Neural cell (in vitro differentiated cells): ENCODE measurements around the gene P3H3. TPM values are rescaled to one million over a fixed set of nuclear protein-coding genes. Genes with fewer than 3 reads are reported as not detected.
"Not testable (repeated sequence)": the region's sequence is repeated elsewhere in the genome, so short reads cannot be mapped to it uniquely, and the experiment has no call there.

Source experiments
- H2AFZ ChIP-seq: fragments of 200-600, 300-800 bp; sonication (generic), shearing (Covaris generic); 2 replicates; pipeline ENCODE4 v1.6.0; 2014; ENCODE audit warnings: low read depth, mild to moderate bottlenecking, antibody characterized with exemption, low read length, moderate library complexity
- H3F3A ChIP-seq: fragments of 200-600 bp; shearing (Covaris generic); 2 replicates; pipeline ENCODE4 v1.6.1; 2016; ENCODE audit warnings: mild to moderate bottlenecking, moderate library complexity, mixed read lengths, antibody characterized with exemption, low read length; ENCODE audit not compliant: insufficient read depth, poor library complexity, severe bottlenecking
- H3K27ac ChIP-seq: fragments of 200-600, 300-800 bp; sonication (generic), shearing (Covaris generic); 2 replicates; pipeline ENCODE4 v1.5.1; 2014; ENCODE audit warnings: mild to moderate bottlenecking, low read length, moderate library complexity
- H3K27me3 ChIP-seq: fragments of 300-800, 200-600 bp; sonication (generic), shearing (Covaris generic); 2 replicates; pipeline ENCODE4 v1.6.0; 2014; ENCODE audit warnings: mild to moderate bottlenecking, low read depth, low read length, moderate library complexity; ENCODE audit not compliant: insufficient read depth
- H3K36me3 ChIP-seq: fragments of 300-800, 200-600 bp; sonication (generic), shearing (Covaris generic); 2 replicates; pipeline ENCODE4 v1.5.1; 2014; ENCODE audit warnings: mild to moderate bottlenecking, antibody characterized with exemption, low read length, moderate library complexity; ENCODE audit not compliant: insufficient read depth
- H3K4me2 ChIP-seq: fragments of 300-800, 200-600 bp; sonication (generic), shearing (Covaris generic); 2 replicates; pipeline ENCODE4 v1.6.0; 2014; ENCODE audit warnings: mild to moderate bottlenecking, low read length
- H3K4me3 ChIP-seq: fragments of 300-800, 200-600 bp; sonication (generic), shearing (Covaris generic); 2 replicates; pipeline ENCODE4 v1.5.1; 2014; ENCODE audit warnings: mild to moderate bottlenecking, low read length, moderate library complexity
- H3K79me2 ChIP-seq: fragments of 200-600 bp; shearing (Covaris generic); replicated peaks from 2 replicates; pipeline ENCODE4 v1.6.0; 2014; ENCODE audit warnings: mild to moderate bottlenecking, low read length, moderate library complexity; ENCODE audit not compliant: insufficient read depth
- H3K9ac ChIP-seq: fragments of 300-800, 200-600 bp; sonication (generic), shearing (Covaris generic); 2 replicates; pipeline ENCODE4 v1.6.1; 2016; ENCODE audit warnings: mild to moderate bottlenecking, low read length, mixed read lengths
- H3K9me2 ChIP-seq: fragments of 200-600 bp; shearing (Covaris generic); 2 replicates; pipeline ENCODE4 v1.6.1; 2016; ENCODE audit warnings: mild to moderate bottlenecking, low read length, mixed read lengths; ENCODE audit not compliant: insufficient read depth
- H3K9me3 ChIP-seq: fragments of 200-600, 300-800 bp; sonication (generic), shearing (Covaris generic); 2 replicates; pipeline ENCODE4 v1.6.1; 2016; ENCODE audit warnings: mild to moderate bottlenecking, mixed run types, low read length, moderate library complexity, mixed read lengths
- H4K20me1 ChIP-seq: fragments of 200-600 bp; shearing (Covaris generic); 2 replicates; pipeline ENCODE4 v1.6.1; 2016; ENCODE audit warnings: mild to moderate bottlenecking, mixed run types; ENCODE audit not compliant: insufficient read depth
- EP300 ChIP-seq: fragments of 450-650 bp; conservative IDR thresholded peaks from 2 replicates; pipeline ENCODE4 v1.6.1; 2014; ENCODE audit warnings: antibody characterized with exemption, mild to moderate bottlenecking, moderate library complexity; ENCODE audit not compliant: poor library complexity, severe bottlenecking
- EZH2 ChIP-seq: fragments of 200-600, 300-800 bp; shearing (Covaris generic), sonication (generic); IDR thresholded peaks from 2 replicates; pipeline ENCODE4 v1.6.1; 2014; ENCODE audit warnings: antibody characterized with exemption, low read length, borderline replicate concordance, mild to moderate bottlenecking; ENCODE audit not compliant: insufficient read depth, poor library complexity, severe bottlenecking
- MXI1 ChIP-seq: fragments of 450-650 bp; conservative IDR thresholded peaks from 2 replicates; pipeline ENCODE4 v1.6.1; 2014; ENCODE audit warnings: antibody characterized with exemption, mild to moderate bottlenecking; ENCODE audit not compliant: poor library complexity, severe bottlenecking
- POLR2AphosphoS5 ChIP-seq: IDR thresholded peaks from 2 replicates; pipeline ENCODE4 v1.6.1; 2012
- RAD21 ChIP-seq: fragments of 450-650 bp; conservative IDR thresholded peaks from 2 replicates; pipeline ENCODE4 v1.6.1; 2014; ENCODE audit warnings: antibody characterized with exemption, mild to moderate bottlenecking, moderate library complexity
- SMC3 ChIP-seq: fragments of 450-650 bp; conservative IDR thresholded peaks from 2 replicates; pipeline ENCODE4 v1.6.1; 2014; ENCODE audit warnings: antibody characterized with exemption, mild to moderate bottlenecking, moderate library complexity; ENCODE audit not compliant: poor library complexity
- TAF1 ChIP-seq: IDR thresholded peaks from 2 replicates; pipeline ENCODE4 v1.6.1; 2012; ENCODE audit warnings: low read depth
- polyA plus RNA-seq: library from polyadenylated mRNA; depleted of rRNA; stranded (reverse); fragments of >200 nt; gene quantifications from 2 replicates; pipeline ENCODE4 v1.2.3, GENCODE V29; 2014
- TF ChIP-seq, protein P1 (sequence below): fragments of 450-650 bp; IDR thresholded peaks from 2 replicates; pipeline ENCODE4 v1.5.1; 2014; ENCODE audit warnings: antibody characterized with exemption, mild to moderate bottlenecking, moderate library complexity; ENCODE audit not compliant: poor library complexity, severe bottlenecking
- TF ChIP-seq, protein P2 (sequence below): IDR thresholded peaks from 2 replicates; pipeline ENCODE4 v1.6.1; 2012; ENCODE audit warnings: borderline replicate concordance

Gene P3H3
- polyA plus RNA-seq, 1 donor from 2014 or later = 58.9 TPM

DNA sequence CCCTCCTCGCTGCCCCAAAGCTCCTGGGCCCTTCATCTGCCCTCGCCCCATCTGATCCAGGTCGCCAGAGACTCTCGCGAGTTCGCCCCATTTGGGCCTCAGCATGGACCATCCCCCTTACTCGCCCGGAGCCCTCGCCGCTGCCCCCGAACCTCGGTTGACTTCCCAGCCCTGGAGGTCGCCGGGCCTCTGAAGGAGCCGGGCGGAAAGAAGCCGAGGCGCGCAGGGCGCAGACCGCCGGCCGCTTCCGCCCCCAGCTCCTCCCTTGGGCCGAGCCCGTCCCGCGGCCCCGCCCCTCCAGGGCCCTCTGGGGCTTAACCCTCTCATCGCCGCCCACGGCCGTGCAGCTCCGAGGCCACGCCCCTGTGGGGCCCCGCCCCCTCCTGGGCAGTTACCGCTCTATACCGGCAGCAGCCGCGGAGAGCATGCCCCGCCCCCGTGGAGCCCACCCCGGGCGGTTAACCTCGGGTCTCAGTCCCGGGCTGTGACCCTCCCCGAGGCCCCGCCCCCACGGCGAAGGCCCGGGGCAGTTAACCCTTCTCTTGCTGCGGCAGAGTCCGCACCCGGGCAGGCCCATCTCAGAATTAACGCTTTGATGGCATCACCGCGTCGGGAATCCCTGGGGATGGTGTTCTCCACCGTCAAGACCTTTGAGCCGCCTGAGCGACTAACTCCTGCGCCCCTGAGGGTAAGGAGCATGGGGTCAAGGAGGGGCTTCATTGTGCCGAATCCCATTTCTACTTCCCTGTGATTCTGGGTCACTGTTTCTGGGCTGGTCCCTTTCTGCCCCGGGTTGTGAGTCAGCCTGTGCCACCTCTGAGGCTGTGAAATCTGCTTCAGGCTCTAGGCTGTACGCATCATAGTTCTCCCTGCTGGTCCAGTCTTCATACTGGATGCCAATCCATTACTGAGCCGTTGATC, 45.1 kb downstream of the P3H3 start, which contains the start of gene SPSB2:
Gene SPSB2 (minus strand): TSS at position 210 of the 921 bp plus-strand sequence. CDS start 402 bp downstream, outside the sequence.
- Histone ChIP-seq H3K27me3 (no peaks in the 10 kb centered on the region), H3K79me2 (no peaks in the 10 kb centered on the region), H3K9me2 (no peaks in the 10 kb centered on the region), H2AFZ (peak within 1 kb of the TSS; percentile 40), H3K27ac (peak within 1 kb of the TSS; percentile 65), H3K9me3 (no peaks in the 10 kb centered on the region), H3K36me3 (no peaks in the 10 kb centered on the region), H3F3A (no peaks in the 10 kb centered on the region), H3K4me2 (peak within 1 kb of the TSS; percentile 86), H3K4me3 (peak within 1 kb of the TSS; percentile 88), H4K20me1 (no peaks in the 10 kb centered on the region), H3K9ac (peak within 1 kb of the TSS; percentile 75)
- TF ChIP-seq MXI1 (no peak), POLR2AphosphoS5 (peak; percentile 39), TAF1 (no peak), EZH2 (no peak), EP300 (peak; percentile 20), RAD21 (no peak), SMC3 (no peak)
- TF ChIP-seq, protein P1, sequence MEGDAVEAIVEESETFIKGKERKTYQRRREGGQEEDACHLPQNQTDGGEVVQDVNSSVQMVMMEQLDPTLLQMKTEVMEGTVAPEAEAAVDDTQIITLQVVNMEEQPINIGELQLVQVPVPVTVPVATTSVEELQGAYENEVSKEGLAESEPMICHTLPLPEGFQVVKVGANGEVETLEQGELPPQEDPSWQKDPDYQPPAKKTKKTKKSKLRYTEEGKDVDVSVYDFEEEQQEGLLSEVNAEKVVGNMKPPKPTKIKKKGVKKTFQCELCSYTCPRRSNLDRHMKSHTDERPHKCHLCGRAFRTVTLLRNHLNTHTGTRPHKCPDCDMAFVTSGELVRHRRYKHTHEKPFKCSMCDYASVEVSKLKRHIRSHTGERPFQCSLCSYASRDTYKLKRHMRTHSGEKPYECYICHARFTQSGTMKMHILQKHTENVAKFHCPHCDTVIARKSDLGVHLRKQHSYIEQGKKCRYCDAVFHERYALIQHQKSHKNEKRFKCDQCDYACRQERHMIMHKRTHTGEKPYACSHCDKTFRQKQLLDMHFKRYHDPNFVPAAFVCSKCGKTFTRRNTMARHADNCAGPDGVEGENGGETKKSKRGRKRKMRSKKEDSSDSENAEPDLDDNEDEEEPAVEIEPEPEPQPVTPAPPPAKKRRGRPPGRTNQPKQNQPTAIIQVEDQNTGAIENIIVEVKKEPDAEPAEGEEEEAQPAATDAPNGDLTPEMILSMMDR = no peak
- TF ChIP-seq, protein P2, sequence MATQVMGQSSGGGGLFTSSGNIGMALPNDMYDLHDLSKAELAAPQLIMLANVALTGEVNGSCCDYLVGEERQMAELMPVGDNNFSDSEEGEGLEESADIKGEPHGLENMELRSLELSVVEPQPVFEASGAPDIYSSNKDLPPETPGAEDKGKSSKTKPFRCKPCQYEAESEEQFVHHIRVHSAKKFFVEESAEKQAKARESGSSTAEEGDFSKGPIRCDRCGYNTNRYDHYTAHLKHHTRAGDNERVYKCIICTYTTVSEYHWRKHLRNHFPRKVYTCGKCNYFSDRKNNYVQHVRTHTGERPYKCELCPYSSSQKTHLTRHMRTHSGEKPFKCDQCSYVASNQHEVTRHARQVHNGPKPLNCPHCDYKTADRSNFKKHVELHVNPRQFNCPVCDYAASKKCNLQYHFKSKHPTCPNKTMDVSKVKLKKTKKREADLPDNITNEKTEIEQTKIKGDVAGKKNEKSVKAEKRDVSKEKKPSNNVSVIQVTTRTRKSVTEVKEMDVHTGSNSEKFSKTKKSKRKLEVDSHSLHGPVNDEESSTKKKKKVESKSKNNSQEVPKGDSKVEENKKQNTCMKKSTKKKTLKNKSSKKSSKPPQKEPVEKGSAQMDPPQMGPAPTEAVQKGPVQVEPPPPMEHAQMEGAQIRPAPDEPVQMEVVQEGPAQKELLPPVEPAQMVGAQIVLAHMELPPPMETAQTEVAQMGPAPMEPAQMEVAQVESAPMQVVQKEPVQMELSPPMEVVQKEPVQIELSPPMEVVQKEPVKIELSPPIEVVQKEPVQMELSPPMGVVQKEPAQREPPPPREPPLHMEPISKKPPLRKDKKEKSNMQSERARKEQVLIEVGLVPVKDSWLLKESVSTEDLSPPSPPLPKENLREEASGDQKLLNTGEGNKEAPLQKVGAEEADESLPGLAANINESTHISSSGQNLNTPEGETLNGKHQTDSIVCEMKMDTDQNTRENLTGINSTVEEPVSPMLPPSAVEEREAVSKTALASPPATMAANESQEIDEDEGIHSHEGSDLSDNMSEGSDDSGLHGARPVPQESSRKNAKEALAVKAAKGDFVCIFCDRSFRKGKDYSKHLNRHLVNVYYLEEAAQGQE = no peak

DNA sequence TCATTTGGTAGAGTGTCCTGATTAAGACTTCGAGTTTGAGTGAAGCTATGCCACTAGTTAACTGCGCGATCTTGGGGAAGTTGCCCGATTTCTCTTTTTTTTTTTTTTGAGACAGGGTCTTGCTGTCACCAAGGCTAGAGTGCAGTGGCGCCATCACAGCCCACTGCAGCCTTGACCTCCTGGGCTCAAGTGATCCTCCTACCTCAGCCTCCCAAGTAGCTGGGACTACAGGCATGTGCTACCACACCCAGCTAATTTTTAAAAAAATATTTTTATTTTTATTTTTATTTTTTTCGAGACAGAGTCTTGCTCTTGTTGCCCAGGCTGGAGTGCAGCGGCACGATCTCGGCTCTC, 45.8 kb downstream of the P3H3 start:
- not testable (repeated sequence) for H3K36me3 ChIP-seq, H3K79me2 ChIP-seq, H3K9me2 ChIP-seq, H3K27me3 ChIP-seq, H4K20me1 ChIP-seq, H3F3A ChIP-seq, H3K9me3 ChIP-seq
- H2AFZ ChIP-seq = peak overlapping the region; percentile 10
- H3K27ac ChIP-seq = peak overlapping the region; percentile 65
- H3K4me3 ChIP-seq = peak overlapping the region; percentile 88
- peak overlapping the region; percentile 75 for H3K9ac ChIP-seq
- H3K4me2 ChIP-seq = peak overlapping the region; percentile 49

DNA sequence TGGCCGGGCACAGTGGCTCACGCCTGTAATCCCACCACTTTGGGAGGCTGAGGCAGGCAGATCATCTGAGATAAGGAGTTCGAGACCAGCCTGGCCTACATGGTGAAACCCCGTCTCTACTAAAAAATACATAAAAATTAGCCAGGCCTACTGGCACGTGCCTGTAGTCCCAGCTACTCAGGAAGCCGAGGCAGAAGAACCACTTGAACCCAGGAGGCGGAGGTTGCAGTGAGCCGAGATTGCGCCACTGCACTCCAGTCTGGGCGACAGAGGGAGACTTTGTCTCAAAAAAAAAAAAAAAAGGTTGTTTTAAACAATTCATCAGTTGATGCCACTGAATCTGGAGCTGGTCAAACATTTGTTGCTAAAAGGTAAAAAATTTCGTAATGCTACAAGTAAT, 51.6 kb downstream of the P3H3 start:
- H3K9me2 ChIP-seq, H3K9me3 ChIP-seq, H2AFZ ChIP-seq, H4K20me1 ChIP-seq, H3K79me2 ChIP-seq, H3K4me2 ChIP-seq, H3K9ac ChIP-seq, H3K27ac ChIP-seq, H3F3A ChIP-seq, H3K27me3 ChIP-seq, H3K36me3 ChIP-seq, H3K4me3 ChIP-seq: not testable (repeated sequence)
